AG04450 (cell line): ENCODE data around the gene ARMC6. TPM values are rescaled to one million over a fixed set of nuclear protein-coding genes. Genes with fewer than 3 reads are reported as not detected.

Experiments
- CTCF ChIA-PET: fragments of 300-600, 350-600 bp; formaldehyde crosslinking; extraction: SDS; loops from one replicate; lab custom pipeline; 2022; ENCODE audit warnings: antibody characterized with exemption, inconsistent platforms; lab: Charles Lee
- POLR2A ChIA-PET: fragments of 350-600 bp; formaldehyde crosslinking; extraction: SDS; loops from one replicate; lab custom pipeline; 2021; ENCODE audit warnings: antibody characterized with exemption, inconsistent platforms; lab: Yijun Ruan, JAX
- DNase-seq: peaks from one replicate; pipeline ENCODE4 v3.0.0-alpha.2; 2011; ENCODE audit warnings: low read depth, low spot score
- H3K27ac ChIP-seq: one replicate; pipeline ENCODE4 v1.5.1; 2012; ENCODE audit warnings: low read depth, low read length, control low read depth
- H3K27me3 ChIP-seq: one replicate; pipeline ENCODE4 v1.6.0; 2012; ENCODE audit warnings: low read length; ENCODE audit not compliant: control insufficient read depth, insufficient read depth
- H3K4me3 ChIP-seq: 2 replicates; pipeline ENCODE4 v1.5.1; 2011; ENCODE audit warnings: mild to moderate bottlenecking, low read depth, low read length, control low read depth
- H3K9me3 ChIP-seq: 2 replicates; pipeline ENCODE4 v1.5.1; 2012; ENCODE audit warnings: low read length; ENCODE audit not compliant: control insufficient read depth, insufficient read depth
- CTCF ChIP-seq: IDR thresholded peaks from 2 replicates; pipeline ENCODE4 v1.5.1; 2011; ENCODE audit warnings: low read depth, low read length, control low read depth, inconsistent platforms
- polyA plus RNA-seq: library from polyadenylated mRNA; depleted of rRNA; stranded (reverse); fragments of >200 nt; gene quantifications from 2 replicates; pipeline ENCODE4 v1.2.3, GENCODE V29; 2011

Gene ARMC6
- polyA plus RNA-seq, 1 experiment: 18.9 TPM

- ChIA-PET CTCF (interaction anchor here (1.3 kb wide), 1 partner anchor 31 kb away, joined by 3 read pairs; no protein-coding TSS in a partner anchor), POLR2A (no interaction called here)
- H3K27me3 ChIP-seq: no peaks in the 10 kb centered on the region
- H3K9me3 ChIP-seq: no peaks in the 10 kb centered on the region
- TF ChIP-seq CTCF: peak; percentile 12; the same call in 1 of the 2 replicates
- H3K27ac ChIP-seq: no peak overlapping the region
- no peak for DNase-seq
- no peak overlapping the region for H3K4me3 ChIP-seq
These were observed 7.0 kb upstream of the ARMC6 start for GRCh38 chr19:19026299-19026971.

- ChIA-PET CTCF (interaction anchor here (1.3 kb wide), 1 partner anchor 32 kb away, joined by 3 read pairs; no protein-coding TSS in a partner anchor), POLR2A (no interaction called here)
- DNase-seq: no peak
- Histone ChIP-seq H3K4me3 (no peak overlapping the region), H3K9me3 (no peaks in the 10 kb centered on the region), H3K27me3 (no peaks in the 10 kb centered on the region), H3K27ac (no peak overlapping the region)
- no peak for TF ChIP-seq CTCF
These were observed 6.2 kb upstream of the ARMC6 start for GRCh38 chr19:19027228-19027627.

GRCh38 chr19:19028526-19028925, 4.9 kb upstream of the ARMC6 start:
- no peaks in the 10 kb centered on the region for H3K9me3 ChIP-seq
- no peak for DNase-seq
- TF ChIP-seq CTCF: no peak
- ChIA-PET POLR2A (no interaction called here), CTCF (no interaction called here)
- H3K4me3 ChIP-seq: no peak overlapping the region
- H3K27me3 ChIP-seq: no peaks in the 10 kb centered on the region
- H3K27ac ChIP-seq: no peak overlapping the region

GRCh38 chr19:19031891-19032290, 1.5 kb upstream of the ARMC6 start:
- no peak for TF ChIP-seq CTCF
- Histone ChIP-seq H3K27me3 (no peaks in the 10 kb centered on the region), H3K9me3 (no peaks in the 10 kb centered on the region), H3K27ac (peak overlapping the region; percentile 1), H3K4me3 (peak overlapping the region; percentile 85)
- no peak for DNase-seq
- POLR2A ChIA-PET: interaction anchor here (0.6 to 0.7 kb wide), 2 partner anchors 11 to 92 kb away, joined by 4 to 7 read pairs; no protein-coding TSS in a partner anchor
- CTCF ChIA-PET: no interaction called here
